ENCODE results near the gene METTL21A. TPM values are rescaled to one million over a fixed set of nuclear protein-coding genes. Genes with fewer than 3 reads are reported as not detected.

Gene METTL21A
- total RNA-seq, 1 experiment from 2014 or later: 26.5 TPM

Other genes starting within 250 kb of the METTL21A start
- 37.5 and 37.9 TPM in 2 replicates for gene CREB1, start 95.4 kb downstream of the METTL21A start, total RNA-seq (2014; rRNA removed; shearing (Covaris generic))
- 6.5 and 7.1 TPM in 2 replicates for gene CCNYL1, start 86.2 kb upstream of the METTL21A start, total RNA-seq (2014; rRNA removed; shearing (Covaris generic))
- 4.2 and 4.3 TPM in 2 replicates for gene FZD5, start 144.5 kb upstream of the METTL21A start, total RNA-seq (2014; rRNA removed; shearing (Covaris generic))